GM18520 (cell line): ENCODE measurements around the gene KIZ.
"Not testable (repeated sequence)": the region's sequence is repeated elsewhere in the genome, so short reads cannot be mapped to it uniquely, and the experiment has no call there.

Experiments
- ATAC-seq: cut with Tn5 transposase; IDR thresholded peaks from one replicate; pipeline ENCODE4 v1.9.1; 2021; ENCODE audit not compliant: unreplicated experiment

Gene KIZ

DNA sequence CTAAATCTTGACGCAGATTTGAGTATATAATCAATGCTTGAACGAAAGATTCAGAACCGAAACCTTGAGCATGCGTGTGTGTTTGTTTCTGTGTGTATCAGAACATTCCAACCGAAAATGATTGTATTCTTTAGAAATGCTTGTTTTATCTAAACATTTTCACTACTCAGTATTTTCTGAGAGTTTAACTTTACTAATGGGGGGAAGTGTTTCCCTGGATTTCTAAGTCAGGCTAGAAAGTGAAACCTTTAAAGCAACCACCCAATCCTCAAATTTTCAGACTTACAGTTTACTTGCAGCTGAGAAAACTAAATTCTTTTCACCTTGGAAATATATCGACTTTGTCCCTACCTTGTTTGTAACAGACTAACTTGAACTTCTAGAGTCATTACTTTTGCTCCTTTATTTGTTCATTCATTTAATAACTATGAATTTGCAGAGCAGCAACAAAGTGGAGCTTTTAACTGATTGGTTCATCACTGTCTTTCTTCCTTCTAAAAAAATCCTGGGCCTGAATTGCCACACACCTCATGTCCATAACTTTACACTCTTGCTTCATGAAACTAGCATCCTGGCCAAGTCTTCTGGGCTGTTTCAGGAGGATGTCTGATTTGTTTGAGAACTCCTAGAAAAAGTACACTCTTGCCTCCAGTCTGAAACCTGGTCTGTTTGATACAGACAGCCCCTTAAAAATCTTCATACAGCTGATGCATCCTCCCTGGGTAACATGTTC lies 99.5 kb downstream of the KIZ start:
- no peak for ATAC-seq

DNA sequence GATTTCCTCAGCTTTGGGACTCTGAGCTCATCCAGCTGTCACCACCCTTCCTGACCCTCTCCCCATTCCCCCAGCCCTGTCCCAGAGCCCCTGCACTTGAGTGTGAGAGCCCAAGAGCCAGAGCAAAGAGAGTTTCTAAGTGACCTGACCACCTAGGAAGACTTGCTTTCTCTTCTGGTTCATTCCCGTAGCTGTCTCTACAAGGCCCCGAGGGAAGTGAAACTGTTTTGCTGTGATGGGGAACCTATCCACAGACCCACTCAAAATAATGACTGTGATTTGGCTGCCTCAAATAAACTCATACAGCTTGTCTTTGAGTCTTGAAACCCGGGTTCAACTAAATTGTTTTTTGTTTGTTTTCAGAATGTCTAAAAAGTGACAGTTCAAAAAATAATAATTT lies 102.6 kb downstream of the KIZ start:
- ATAC-seq: peak; percentile 79

DNA sequence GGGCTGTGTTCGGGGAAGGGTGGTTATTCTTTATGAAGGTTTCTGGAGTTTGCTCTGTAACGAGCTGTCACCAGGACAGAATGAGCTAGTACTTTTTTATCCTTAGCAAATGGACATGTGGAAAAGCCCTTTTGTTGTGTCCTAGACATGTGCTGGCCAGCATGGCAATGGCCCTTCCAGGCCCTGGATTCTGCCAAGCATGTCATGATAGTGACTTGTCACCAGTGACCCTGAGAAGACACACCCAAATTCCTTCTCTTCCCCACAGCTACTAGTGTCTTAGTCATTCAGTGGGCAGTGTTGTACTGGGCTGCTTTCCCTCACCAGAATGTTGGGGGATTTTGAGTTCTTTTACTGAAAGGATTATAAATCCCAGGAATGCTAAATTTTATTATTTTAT lies 103.3 kb downstream of the KIZ start:
- ATAC-seq: no peak

DNA sequence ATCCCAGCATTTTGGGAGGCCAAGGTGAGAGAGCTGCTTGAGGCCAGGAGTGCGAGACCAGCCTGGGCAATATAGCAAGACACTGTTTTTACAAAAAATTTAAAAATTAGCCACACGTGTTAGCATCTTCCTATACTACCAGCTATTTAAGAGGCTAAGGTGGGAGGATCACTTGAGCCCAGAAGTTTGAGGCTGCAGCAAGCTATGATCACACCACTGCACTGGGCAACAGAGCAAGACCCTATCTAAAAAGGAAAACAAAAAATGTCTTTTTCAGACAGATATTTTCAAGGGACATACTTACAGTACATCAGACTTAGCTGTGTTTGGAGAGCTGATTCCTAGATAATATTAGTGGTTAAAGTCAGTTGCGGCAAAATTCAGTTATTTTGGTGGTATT lies 104.3 kb downstream of the KIZ start:
- ATAC-seq: no peak

DNA sequence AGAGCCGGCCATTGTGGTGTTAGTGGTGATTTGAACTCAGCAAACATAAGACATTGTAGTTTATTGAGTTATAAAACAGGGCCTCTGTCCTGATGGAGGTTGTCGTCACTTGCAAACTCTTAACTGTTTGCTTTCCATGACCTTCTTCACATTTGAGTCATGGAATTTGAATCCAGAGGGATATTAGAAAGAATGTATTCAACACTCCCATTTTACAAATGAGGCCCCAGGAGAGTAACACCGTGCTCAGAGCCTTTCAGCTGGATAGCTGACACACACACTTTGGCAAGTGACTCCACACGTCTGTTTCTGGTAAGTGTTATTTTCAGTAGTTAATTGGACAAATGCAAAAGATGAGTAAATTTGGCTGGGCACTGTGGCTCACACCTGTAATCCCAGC lies 104.8 kb downstream of the KIZ start:
- ATAC-seq: no peak

DNA sequence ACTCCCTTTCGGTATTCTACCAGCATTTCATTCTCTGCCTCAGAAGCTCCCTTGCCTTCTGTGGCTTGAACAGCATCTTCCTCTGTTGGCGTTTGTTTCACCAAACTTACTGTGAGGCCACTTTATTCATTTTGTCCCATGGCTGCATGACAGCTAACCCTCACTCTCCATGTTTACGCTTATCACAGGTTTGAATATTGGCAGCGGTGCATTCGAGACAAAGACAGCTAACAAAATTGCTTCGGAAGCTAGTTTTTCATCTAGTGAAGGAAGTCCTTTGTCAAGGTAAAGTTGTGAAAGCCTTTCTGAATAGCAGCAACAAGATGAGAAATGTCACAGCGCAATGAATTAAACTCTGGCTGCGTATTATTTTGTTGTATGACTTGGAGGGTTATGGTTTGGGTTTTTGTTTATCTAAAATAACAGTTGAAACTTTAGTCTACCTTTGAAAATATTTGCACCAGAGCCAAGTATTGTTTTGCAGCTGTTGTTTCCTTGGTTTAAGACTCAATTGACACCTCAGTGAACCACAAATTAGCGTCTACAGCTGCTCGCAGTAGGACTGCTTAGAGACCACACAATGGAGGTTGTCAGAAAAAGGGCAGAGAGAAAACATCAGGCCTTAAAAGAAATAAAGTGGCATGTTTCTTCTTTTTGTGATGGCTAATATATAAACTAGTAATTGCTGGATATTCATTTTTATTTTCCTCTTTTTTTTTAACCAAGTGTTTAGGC lies 106.8 kb downstream of the KIZ start:
- no peak for ATAC-seq

DNA sequence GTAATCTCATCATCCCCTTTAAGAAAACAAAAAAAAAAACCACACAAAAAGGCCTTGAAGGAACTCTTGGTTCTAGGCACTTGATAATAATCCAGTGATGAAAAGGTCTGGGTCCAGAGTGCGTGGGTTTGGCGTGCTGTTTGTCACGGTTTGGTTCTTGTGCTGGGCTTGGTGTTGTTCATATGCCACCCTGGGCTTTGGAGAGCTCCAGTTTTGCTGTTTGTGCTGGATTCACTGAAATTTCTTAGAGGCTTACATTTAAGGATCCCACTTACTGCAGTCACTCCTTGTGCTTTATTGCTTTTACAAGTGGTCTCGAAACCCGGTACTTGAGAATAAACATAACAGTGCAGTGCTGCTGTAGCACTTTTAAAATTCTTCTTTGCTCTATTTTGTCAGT lies 108.4 kb downstream of the KIZ start:
- ATAC-seq: no peak

DNA sequence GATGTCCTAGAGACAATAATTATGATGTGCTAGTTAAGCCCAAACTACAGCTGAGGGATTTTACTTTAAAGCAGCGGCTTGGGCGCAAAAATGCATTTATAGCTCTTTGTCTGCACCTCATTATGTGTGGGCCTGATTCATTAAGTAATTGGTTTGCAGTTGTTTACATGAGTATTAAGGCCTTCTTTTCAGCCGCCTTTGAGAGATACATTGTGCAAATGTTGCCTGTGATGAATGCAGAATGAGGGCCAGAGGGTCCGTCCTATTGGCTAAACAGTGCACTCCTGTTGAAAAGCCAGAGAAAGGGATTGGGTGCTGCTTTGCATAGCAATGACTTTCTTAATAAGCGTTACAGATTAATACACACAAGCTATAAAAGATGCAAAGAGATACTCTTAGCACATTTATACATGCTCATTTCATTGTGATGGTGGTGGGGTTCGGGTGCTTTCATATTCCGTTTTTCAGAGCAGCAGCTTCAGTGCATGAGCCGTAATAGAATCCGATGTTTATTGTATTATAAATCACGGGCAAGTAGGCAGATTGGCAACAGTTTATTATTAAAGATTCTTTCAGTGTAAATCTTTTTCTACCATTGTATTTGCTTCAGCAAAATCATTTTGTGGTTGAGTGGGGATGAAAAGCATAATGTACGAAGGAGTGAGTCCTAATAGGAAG lies 109.1 kb downstream of the KIZ start:
- no peak for ATAC-seq

DNA sequence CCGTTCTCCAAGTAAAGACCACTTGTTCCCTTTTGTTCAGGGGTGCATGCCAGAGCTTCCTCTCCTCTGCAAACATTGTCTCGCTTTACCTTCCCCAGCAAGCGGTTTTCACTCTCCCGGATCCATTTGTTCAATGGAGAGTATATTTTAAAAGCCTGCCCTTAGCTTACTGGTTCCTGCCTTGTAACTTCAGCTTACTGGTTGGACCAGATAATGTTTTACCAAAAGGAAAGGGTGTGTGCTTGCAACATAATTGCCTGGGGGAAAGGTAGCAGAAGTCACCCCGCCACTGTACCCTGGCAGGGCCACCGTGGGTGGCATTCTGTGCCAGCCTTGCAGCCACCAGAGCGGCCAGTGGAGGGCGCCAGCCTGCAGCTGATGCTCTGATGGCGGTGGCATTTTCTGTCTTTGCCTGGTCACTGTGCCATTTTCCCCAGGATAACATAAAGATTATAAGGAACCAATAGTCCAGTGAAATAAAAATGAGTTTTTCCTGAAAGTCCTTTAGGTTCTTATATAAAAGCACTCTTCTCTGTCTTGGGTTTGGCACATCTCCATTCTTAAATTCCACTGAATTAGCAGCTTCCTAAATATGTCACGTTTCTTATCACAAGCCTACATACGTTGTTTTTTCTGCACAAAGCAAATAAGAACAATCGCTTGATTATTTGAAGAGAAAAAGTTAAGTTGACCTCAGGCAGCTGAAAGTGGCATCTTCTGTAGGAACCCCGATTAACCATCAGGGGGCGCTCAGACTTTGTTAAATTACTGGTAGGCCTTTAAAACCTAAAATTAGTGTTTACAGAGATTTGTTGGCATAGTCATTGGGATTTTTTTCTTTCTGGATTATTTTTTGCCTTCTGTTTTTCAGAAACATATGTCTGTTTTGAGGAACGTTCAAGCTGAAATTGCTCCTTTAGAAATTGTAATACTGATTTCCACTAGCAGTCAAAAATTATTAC lies 109.9 kb downstream of the KIZ start:
- no peak for ATAC-seq

DNA sequence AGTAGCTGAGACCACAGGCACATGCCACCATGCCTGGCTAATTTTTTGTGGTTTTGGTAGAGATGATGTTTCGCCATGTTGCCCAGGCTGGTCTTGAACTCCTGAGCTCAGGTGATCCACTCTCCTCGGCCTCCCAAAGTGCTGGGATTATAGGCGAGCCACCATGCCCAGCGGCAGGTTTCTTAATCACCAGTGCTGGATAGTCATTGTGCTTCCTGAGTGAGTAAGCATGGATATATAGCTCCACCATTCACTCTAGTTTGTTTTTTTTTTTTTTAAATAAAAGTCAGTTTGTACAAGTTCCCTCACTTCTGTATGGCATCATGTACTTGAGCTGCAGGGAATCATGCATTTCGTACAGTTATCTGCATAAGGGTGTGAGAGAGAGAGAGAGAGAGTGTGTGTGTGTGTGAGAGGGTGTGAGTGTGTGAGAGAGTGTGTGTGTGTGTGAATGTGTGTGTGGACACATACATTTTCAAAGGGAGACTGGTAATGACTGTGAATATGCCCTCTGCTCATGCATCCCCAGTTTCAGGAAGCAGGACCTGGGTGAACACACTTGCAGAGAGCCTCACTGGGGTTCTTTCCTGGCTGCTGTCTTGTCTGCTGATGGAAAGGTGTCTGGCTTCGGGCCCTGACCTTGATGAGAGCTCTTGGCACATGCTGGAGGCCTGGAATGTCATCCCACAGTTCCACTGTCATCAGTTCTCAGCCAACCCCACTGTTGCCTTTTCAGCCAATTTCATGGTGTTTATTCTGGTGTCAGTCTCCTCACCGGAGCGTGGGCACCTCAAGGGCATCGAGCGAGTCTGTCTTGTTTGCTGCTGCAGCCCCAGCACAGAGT lies 112.3 kb downstream of the KIZ start:
- no peak for ATAC-seq

DNA sequence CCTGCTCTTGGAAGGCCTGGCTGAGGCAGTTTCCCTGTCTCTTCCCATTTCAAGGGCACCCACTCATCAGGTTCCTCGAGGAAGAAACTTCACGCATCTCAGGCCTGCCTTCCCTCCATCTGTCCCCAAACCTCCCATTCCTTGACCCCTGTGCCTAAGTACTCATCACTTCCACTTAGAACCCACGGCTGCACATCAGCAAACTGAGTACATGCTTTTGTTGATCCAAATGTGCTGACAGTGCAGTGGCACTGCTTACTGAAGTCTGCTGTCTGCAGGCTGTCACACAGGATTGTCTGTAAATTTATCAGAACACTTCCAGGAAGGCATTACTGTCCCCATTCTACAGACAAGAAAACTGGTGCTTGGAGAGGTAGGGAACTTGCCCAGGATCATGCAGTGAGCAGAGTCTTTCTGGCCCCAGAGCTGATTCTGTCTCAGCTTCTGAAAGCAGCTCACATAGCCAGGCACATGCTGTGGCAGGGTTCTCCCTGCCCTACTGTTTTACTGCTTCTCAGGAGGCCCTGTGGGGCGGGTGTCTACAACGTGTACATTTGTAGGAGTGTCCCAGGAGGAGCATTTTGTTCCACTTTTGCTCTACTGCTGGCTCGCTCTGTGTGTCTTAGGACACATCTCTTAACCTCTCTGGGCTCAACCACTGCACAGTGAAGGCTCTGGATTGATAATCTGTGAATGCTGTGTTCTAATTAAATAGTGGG lies 113.1 kb downstream of the KIZ start:
- no peak for ATAC-seq

DNA sequence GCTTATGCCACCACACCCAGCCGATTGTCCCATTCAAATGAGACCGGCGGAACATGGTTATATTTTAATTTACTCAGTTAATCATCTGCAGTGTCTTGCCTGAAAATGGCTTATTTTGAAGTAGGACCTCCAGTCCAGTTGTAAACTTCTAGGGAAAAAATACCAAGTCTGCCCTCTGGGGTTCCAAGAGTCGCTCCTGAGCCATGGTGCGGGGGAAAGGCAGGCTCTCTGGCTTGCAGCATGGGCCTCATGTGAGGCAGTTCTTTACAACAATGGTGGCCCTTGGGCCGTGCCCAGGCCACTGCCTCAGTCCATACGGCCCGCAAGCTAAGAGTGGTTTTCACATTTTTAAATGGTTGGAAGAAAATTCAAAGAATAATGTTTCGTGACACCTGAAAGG lies 114.5 kb downstream of the KIZ start:
- ATAC-seq: no peak

DNA sequence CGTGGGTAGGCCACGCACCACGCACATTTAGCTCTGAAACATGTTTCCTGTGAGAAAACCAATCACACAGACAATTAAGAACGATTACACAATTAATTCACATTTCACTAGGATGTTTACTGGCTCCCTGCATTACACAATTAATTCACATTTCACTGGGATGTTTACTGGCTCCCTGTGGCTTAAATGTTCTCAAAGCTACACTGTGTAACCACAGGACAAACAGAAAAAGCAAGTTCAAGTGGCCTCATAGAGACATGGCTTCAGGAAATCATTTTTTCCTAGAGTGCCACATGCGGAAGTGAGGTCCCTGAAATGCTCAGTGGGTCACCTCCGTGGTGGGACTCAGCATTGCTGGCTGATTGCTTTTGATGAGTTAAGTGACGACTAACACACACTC lies 115.5 kb downstream of the KIZ start:
- no peak for ATAC-seq

DNA sequence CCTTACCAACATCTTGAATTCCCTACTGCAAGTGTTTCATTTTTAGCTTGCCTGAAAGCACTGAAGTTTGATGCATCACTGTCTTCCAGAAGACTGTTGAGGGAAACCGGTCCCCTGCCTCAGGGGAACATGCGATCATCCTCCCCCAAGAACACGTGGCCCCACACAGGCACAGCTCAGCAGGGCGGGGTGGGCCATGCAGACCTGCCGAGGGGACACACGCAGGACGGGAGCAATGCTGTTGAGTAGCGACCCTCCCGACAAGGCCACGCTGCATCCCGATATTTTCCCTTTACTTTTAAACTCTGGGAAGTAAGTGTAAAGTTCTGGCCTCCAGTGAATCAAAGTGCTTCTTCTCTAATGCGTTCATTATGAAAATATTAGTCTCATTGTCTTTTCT lies 117.9 kb downstream of the KIZ start:
- no peak for ATAC-seq

DNA sequence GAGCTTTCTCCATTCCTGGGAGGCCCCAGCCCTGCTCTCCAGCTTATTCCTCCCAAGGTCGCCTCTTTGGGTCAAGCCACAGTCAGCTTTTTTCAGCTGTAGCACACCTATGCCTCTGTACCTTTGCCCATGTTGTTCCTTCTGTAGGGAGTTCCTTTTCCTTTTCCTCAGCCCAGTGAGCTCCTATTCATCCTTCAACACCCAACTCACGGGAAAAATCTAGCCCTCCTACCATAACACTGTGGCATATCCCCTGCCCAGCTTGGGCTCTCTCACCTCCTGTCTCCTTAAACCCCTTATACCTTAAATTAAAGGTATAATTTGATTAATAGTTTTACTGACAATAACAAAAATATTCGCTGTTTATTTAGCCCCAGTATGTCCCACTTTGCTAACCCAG lies 118.9 kb downstream of the KIZ start:
- no peak for ATAC-seq

DNA sequence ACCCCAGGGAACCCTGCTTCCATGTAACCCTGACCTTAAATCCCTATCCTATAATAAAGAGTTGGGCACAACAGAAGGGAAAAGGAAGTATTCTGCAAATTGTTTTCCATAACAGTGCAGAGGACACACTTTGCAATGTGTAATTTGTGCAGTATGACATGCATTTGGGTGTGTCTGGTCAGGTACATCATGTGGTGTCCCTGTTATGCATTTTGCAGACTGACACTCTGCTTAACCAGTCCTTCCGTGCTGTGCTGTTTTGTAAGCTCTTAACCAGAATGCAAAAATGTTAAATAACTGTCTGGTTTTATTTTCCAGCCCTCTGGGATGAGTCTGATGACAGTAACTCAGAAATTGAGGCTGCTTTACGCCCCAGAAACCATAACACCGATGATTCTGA lies 120.3 kb downstream of the KIZ start:
- ATAC-seq: no peak

DNA sequence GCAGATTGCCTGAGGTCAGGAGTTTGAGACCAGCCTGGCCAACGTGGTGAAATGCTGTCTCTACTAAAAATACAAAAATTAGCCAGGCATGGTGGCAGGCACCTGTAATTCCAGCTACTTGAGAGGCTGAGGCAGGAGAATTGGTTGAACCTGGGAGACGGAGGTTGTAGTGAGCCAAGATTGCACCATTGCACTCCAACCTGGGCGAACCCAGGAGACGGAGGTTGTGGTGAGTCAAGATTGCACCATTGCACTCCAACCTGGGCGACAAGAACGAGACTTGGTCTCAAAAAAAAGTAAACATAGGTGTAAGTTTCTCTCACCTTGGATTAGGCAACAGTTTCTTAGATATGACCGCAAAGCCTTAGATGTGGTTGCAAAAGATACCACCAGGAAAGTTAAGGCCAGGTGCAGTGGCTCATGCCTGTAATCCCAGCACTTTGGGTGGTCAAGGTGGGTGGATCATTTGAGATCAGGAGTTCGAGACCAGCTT lies 121.8 kb downstream of the KIZ start:
- not testable (repeated sequence) for ATAC-seq

DNA sequence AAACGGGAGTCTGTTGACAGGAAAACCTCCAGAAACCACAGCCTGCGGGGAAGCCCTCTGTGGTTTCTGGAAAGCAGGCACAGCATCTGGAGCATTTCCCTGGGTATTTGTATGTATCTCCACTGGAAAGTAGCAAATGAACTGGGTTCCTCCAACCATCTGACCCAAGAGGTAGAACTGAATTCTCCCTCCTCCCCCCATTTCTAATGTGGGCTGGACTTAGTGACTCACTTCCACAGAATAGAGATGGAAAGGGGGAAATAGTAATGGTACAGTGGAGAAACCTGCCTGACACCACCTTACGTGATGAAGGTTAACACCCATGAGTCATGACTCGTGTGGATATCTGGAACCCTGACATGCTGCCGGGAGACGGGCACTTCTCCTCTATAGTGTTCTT lies 125.4 kb downstream of the KIZ start:
- no peak for ATAC-seq

DNA sequence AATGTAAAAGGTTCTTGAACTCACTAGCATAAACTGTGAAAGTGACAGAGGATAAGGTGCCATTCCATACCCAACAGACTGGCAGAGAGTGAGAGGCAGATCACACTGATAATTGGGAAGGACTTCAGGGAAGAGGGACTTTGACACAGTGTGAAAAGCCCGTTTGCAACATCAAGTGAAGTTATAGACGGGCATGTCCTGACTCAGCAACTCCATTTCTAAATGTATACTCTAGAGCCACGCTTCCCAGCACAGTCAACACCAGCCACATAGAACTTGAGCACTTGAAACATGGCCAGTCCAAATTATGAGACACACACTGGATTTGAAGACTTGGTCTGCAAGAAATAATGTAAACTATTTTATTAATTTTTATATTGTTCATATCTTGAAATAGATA lies 131.3 kb downstream of the KIZ start:
- ATAC-seq: no peak
